Activated T-cell treated with anti-CD3 and anti-CD28 coated beads for 4 hours (primary cell): ENCODE data around the gene SLC22A8.
A peak's percentile ranks its signal among the peaks of the same experiment; 100 is the strongest.
"Not testable (repeated sequence)": the region's sequence is repeated elsewhere in the genome, so short reads cannot be mapped to it uniquely, and the experiment has no call there.

Experiments used
- DNase-seq: peaks from one replicate; pipeline ENCODE4 v3.0.0-alpha.2; 2020

SLC22A8 gene, protein sequence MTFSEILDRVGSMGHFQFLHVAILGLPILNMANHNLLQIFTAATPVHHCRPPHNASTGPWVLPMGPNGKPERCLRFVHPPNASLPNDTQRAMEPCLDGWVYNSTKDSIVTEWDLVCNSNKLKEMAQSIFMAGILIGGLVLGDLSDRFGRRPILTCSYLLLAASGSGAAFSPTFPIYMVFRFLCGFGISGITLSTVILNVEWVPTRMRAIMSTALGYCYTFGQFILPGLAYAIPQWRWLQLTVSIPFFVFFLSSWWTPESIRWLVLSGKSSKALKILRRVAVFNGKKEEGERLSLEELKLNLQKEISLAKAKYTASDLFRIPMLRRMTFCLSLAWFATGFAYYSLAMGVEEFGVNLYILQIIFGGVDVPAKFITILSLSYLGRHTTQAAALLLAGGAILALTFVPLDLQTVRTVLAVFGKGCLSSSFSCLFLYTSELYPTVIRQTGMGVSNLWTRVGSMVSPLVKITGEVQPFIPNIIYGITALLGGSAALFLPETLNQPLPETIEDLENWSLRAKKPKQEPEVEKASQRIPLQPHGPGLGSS

DNA sequence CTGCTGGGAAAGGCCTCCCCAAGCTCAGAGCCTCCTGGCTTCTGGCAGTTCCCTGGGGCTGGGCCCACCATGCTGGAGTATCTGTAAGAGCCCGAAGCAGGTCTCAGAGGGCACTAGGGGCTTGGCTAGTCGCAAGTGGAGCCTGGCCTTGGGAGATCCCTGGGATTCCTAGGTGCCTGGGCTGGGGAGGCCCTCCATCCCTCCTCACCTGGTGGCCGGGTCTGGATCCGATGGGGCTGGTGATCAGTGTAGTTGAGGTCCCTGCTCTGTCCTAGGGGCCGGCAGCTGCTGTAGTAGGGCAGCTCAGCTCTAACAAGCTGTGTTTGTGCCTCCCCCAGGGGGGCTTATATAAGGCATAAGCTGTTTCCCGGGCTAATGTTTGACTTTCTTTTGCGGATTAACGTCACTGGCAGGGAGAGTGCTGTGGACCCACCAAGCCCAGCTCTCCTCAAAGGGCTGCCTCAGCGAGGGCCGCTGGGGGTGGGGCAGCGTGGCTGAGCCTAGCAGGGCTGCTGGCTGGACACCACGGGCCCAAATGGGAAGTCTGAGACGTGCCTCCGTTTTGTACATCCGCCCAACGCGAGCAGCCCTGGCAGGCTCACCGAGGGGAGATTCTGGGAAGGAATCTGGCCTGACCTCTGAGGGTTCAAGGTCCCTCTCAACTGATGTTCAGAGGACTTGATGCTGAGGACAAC is at the start of gene SLC22A8:
Gene SLC22A8 (minus strand): TSS at position 321 of the 695 bp plus-strand sequence. CDS start 883 bp downstream, outside the sequence.
- no peak for DNase-seq

DNA sequence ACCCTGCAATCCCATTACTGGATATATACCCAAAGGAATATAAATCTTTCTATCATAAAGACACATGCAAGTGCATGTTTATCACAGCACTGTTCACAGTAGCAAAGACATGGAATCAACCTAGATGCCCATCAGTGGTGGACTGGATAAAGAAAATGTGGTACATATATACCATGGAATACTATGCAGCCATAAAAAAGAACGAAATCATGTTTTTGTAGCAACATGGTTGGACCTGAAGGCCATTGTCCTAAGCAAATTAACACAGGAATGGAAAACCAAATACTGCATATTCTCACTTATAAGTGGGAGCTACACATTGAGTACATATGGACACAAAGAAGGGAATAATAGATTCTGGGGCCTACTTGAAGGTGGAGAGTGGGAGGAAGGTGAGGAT is 30.6 kb upstream of the SLC22A8 start:
- DNase-seq, result not testable (repeated sequence)

DNA sequence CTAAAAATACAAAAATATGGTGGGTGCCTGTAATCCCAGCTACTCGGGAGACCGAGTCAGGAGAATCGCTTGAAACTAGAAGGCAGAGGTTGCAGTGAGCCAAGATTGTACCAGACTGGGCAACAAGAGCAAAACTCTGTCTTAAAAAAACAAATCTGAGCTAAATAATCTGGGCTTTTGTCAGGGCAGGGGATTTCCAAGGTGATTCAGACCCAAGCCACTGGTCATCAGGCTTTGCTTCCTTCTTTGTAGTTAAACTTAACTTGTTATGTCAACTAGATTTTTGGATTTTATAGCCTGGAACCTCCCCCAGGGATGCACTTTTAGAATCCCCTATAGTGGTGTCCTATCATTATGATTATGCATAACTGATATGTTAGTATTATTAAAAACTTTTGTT is 27.0 kb upstream of the SLC22A8 start:
- no peak for DNase-seq

DNA sequence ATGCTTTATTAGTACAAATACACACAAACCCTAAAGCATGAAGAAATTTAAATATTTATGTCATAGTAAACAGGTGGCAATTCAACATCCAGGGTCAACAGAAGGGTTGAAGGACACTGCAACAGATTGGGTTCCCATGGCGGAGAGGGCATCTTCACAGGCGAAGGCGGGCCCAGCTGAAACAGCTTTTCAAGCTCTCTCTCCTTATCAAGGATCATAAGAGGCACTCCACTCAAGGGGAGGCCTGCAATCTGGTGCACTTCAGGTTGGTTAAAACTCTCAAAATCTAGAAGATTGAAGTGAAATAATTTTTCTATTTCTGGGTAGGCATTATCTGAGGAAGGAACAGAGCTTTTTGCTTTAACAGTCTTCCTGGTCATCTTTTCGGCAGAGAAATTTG is 16.8 kb upstream of the SLC22A8 start:
- no peak for DNase-seq

DNA sequence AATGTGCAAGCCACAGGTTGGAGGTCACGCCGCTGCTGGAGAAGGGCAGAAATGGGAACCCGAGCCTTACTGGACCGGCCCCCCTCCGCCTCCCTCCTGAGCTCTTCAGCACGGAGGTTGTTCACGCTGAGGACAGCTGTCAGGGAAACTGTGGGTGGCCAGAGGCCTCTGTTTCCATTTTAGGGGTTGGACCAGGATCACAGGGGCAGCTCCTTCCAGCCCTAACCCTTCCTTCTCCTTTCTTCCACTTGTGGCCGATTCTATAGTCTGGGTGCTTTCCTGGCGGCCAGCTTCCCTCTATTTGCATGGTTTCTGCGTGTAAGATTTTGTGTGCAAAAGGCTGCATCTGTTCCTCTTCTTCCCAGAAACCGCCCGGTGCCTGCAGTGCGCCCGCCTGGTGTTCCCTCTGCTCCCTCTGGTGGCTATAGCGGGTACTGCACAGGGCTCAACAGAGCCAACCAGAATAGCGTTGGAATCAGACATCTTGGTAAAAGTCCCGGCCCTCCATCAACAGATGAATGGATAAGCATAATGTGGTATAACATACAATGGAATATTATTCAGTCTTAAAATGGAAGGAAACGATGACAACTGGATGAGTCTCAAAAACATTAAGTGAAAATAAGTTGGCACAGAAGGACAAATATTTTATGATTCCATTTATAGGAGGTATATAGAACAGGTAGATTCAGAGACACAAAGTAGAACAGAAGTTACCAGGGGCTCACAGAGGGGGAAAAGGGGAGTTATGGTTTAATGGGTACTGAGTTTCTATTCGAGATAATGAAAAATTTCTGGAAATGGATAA is 8.4 kb upstream of the SLC22A8 start:
- DNase-seq, result peak; percentile 88

DNA sequence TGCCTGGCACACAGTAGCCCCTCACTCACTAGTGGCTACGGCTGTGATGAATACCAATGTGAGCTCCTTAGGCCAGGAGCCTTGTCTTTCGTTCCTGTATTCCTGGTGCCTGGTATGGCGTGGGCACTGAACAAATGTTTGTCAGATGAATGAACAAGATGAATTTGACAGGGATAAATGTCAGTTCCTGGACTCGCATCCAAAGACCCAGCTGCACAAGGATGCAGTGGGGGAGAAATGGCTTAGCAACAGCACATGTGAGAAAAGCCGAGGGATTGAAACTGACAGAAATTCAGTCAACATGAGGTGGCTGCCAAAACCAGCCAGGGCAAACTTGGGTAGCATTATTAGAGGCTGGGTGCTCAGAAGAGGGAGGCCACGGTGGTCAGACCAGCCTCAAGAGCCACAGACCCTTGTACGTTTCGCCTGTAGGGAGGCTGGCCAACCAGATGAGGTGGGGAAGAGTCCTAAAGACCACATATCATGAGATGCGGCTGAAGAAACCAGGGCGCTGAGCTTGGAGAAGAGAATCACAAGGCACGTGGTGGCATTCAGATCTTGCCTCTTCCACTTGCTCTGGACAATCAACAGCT is 7.7 kb upstream of the SLC22A8 start:
- DNase-seq, result no peak

DNA sequence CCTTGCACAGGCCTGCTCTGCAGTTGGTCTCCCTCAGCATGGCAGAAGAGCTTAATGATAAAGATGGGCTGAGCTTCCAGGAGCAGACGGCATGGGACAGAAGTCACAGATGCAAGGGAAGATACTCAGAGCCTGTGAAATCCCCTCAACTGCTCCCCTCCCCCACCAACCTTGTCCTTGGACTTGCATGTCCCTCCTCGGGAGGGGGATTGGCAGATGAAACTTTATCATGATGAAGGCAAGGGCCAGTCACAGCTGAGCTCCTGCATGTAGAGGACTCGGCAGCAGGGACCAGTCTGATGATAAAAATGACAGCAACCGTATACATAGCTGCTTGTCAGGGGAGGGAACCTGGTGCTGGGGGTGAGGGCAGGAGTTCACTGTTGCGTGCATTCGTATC is 6.8 kb upstream of the SLC22A8 start:
- no peak for DNase-seq

DNA sequence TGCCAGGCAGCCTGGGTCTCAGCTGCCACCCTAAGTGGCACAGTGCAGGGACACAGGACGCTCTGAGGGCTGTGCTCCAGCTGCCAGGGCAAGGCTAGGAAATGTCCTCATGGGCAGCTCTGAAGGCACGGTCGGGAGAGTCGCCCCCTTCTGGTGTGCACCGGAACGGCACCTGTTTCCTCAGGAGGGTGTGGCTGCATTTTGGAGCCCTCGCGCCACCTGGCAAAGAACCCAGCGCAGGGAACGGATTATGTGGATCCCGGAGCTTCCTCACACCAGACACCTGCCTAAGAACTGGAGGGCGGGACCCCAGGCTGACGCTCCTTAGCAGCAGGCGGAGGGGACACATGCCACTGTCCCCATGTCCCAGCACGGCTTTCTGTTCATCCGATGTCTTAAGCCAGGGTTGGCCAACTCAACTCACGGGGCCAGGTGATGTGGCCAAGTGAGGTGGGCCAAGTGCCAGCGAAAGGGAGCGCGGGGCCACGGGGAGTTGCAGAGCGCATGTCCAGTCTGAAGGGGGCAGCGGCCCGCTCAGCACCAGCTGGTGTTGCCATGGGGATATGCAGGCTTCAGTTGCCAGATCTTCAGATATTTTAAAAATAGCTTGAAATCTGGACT is 5.1 kb upstream of the SLC22A8 start:
- DNase-seq, result no peak

DNA sequence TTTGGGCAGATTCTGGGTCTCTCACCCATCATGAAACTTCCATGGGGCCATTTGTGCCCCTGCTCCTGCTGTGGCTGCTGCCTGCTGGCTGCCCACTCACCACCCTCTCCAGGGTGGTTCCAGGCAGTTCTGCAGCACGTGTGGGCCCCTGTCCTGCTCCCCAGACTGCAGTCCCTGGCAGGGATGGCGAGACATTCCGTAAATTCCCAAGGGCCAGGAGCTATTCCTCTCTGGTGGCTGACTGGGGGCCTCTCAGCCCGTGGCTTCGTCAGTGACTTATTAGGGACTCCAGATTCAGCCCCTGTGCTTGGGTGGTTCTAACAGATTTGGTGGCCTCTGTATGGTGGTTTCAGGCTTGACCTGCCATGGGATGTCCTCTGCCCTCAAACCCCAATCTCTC is 3.9 kb upstream of the SLC22A8 start:
- no peak for DNase-seq

DNA sequence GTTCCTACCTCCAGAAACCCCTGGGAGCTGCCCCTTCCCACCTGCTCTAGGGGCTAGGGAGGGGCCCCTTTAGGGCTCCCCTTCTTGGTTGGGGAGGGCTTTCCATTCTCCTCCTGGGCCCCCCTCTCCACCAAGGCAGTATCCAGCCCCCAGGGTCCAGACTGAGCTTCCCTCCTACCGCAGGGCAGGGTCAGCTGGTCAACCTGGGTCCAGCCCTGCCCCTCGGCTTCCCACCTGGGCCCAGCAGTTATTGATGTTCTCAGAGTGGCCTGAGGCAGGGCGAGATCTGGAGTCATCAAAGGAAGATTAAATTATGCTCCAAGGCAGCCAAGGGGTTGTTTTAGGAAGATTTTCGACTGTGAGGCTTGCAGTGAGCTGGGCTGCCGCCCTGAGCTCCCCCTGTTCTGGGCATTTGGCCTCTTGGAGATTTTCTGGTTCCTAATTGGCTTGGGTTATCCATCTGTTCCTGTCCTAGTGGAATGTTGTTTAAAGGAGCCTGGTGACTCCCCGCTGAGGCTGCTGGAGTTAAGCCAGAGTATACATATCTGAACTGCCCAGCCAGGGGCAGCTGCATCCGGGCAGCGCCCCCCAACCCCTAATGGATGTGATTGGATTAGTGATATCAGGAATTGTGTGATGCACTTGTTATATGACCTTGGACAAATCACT is 1.8 kb upstream of the SLC22A8 start:
- no peak for DNase-seq

DNA sequence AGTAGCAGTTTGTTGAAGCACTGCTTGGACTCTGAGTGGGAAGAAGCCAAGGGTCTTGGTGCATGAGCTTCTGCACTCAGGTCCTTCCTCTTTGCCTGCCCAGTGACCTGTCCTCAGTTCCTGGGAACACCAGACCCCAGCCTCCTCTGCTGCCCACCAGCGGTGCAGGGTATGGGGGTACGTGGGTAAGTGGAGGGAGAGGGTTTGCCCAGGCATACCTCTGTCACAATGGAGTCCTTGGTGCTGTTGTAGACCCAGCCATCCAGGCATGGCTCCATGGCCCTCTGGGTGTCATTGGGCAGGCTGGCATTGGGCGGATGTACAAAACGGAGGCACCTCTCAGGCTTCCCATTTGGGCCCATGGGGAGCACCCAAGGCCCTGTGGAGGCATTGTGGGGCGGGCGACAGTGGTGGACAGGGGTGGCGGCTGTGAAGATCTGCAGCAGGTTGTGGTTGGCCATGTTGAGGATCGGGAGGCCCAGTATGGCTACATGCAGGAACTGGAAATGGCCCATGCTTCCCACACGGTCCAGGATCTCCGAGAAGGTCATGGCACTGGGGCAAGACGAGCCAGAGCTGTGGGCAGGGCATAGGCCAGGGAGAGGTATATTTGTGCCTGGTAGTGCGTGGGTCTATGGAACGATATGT is 1.1 kb downstream of the SLC22A8 start:
- no peak for DNase-seq

DNA sequence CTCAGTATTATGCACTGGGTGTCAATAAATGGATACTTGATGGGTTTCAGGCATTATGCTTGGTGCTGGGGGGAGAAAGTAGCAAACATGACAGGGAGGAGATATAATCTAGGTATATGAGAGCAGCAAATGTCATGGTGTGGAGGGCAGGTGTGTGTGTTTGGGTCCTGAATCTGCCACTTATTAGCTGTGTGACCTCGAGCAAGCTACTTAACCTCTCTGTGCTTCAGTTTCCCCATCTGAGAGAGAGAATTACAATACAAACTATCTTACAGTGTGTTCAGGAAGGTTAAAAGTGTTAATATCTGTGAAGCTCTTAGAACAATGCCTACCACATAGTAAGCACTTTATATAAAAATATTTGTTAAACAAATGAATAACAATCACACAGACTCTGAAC is 2.8 kb downstream of the SLC22A8 start:
- no peak for DNase-seq

DNA sequence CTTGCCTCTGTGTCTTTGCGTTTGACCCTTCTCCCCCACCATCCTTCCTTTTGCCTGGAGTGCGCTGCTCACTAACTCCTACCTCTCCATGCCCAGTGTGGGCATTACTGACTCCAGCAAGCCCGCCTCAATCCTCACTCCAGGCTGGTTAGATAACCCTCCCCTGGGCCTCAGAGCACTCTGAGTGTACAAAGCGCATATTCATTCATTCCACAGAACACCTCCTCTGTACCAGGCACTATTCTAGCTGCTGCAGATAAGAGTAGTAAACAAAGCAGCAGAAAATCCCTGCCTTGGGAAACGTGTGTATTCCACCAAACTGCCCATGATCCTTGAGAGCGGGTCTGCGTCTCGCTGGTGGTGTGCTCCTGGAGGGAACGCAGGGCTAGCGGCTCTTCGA is 3.2 kb downstream of the SLC22A8 start:
- DNase-seq, result no peak

DNA sequence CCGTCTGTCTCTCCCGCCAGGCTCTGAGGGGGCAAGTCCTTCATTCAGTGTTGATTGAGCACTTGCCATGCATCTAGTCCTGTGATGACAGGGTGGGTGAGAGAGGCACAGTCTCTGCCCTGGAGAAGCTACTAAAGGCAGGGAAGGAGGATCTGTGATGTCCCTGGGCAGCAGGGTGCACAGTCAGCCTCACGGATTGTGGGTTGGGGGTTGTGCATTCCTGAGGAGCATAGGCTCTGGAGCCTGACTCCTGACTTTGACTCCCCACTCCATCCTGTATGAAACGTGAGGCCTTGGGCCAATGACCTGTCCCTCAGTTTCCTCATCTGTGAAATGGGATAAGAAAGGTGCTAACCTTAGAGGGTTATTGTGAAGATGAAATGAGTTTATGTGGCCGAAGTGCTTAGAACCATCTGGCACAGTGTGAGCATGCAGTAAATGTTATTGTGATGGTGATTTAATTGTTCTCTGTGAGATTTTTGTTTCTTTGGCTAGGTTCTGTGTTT is 4.7 kb downstream of the SLC22A8 start:
- no peak for DNase-seq

DNA sequence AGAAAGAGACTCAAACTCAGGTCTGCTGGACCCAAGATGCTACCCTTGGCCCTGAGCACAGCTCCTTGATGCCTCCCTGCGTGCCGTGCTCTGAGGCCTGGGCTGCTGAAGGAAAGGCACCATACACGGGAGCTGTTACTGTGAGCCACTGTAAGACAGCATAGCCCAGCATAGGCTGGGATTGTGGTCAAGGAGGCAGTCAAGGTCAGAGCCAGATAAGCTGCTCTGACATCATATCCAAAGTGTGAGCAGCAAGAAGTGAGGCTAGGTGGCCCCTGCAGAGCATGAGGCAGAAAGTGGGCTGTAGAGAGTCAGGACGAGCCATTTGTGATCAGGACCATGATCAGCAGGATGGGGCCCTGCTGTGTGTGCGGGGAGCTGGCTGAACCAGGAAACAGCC is 7.7 kb downstream of the SLC22A8 start:
- DNase-seq, result no peak

DNA sequence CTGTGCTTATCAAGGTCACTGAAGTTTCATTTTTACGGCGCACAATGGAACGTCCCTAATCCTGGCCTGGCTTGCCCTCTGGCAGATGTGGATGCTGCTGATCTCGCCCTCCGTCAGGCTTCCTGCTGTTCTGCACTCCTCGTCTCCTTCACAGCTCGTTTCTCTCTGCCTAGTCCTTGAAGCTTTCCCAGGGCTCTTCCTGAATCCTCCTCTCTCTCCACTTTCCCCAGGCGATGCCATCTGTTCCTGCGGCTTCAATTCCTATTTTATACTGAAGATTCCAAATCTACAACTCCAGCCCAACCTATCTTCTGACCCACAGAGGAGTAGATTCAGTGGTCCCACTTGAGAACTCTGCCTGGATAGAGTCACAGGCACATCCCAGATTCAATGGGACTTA is 14.2 kb downstream of the SLC22A8 start:
- DNase-seq, result no peak

DNA sequence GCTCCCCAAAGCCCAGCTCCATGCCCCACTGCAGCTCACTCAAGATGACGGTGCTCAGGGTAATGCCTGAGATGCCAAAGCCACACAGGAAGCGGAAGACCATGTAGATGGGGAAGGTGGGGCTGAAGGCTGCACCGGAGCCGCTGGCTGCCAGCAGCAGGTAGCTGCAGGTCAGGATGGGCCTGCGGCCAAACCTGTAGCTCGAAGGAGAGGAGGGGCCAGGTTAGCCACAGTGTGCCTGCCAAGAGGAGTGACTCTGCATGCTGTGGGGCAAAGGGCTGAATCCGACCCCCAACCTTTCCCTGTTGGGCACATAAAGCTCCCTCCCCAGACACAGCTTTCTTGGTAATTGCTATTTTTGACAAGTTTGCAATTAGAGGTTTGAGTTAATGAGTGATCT is 16.0 kb downstream of the SLC22A8 start:
- DNase-seq, result no peak

DNA sequence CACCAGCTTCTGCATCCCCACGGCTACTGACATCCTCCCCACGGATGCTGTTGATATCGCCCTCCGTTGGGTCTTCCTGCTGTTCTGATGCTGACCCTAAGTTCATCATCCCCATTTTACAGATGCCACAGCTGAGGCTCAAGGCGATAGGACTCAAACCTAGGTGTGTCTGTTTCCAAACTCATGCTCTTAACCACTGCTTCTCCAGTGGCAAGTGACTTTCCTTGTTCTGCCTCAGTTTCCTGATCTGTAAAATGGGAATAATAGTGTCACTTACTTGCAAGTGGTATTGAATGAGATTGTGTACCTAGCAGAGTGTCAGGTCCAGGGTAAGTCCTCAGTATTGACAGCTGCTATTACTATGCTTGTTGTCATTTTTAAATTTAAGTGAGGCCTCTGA is 16.5 kb downstream of the SLC22A8 start:
- no peak for DNase-seq

DNA sequence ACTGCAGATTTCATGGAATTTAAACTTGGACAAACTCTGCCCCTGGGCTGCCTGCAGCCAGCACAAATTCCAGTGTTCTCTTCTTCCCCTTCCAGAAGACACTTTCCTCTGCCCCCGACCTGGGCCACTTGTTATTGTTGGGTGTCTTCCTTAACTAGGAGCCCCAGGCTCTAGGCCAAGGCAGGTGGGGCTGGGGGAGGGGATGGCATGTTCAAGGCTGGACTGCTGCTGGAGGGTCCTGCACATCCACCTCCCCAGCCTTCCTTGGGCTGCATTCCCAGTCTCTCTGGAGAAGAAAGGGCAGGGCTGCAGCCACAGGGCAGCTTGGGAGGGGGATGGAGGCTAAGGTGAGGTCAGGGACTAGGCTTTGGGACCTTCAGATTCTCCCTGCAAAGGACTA is 19.4 kb downstream of the SLC22A8 start:
- no peak for DNase-seq

DNA sequence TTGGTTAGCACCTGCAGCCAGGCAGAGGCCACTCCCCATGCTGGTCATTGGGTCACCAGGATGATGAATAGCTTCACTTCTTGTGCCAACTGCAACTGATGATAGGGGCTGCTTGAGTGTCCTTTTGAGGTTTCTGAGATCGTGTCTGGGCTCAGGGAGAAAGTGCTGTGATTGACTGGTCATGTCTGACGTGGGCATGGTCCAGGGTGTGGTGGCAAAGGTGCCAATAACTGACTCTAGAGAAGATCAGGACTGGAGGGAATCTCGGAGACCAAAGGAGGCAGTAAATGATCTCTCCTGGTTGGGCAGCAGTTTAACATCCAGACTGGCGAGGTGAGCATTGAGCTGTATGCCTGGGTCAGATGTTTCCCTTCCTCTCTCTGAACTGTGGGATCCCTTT is 20.9 kb downstream of the SLC22A8 start:
- DNase-seq, result no peak

DNA sequence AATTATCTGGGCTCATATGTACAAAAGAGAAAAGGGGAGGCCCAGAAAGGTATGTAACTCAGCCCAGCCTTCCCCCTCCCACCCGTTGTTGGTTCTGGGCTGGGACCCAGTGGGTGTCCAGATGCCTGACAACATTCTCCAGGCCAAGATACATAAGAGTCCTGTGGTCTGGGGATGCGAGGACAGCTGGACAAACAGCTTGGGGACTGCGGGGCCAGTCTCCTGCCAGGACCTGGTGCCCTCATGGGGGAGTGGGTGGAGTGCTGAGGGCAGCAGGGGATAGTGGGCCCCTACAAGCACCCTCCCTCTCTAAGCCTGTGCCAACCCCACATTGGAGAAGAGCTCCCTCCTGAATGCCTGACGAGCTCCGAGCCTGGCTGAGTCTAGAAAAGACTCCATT is 27.4 kb downstream of the SLC22A8 start:
- no peak for DNase-seq
